22Rv1 (cell line): Measurements from ENCODE around the gene ELN.

Experiments used
- ZFX ChIP-seq: fragments of 450-650 bp; IDR thresholded peaks from 2 replicates; pipeline ENCODE4 v1.6.1; 2017; ENCODE audit warnings: antibody characterized with exemption, borderline replicate concordance
- TF ChIP-seq, protein P1 (sequence below): fragments of 450-650 bp; IDR thresholded peaks from 2 replicates; pipeline ENCODE4 v1.5.1; 2017; ENCODE audit warnings: mild to moderate bottlenecking

DNA sequence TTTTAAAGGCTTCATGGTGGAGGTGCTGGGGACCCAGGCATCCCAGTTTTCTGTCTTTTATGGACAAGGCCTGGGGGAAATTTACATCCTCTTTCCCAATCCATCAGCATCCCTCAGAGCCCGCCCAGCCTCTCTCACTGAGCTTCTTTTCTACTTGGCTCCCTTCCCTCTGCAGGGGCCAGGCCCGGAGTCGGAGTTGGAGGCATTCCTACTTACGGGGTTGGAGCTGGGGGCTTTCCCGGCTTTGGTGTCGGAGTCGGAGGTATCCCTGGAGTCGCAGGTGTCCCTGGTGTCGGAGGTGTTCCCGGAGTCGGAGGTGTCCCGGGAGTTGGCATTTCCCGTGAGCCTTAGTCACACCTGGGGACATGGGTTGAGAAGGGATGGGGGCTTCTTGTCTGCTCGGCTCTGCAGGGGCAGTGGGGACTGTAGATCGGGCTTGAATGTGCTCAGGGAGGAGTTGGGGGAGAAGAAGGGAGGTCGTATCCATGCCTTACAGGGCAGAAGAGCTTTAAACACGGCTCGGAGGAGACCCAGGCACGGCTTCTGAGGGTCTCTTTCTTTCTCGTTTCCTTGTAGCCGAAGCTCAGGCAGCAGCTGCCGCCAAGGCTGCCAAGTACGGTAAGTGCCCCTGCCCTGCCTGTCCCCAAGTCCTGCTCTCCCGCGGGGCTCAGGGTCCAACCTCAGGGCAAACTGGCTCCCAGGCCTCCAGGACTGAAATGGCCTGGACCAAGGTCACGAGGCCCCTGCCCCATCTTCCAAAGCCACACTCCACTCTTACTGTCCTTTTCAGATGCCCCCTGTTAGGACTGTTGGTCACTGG, 28.3 kb downstream of the ELN start:
- TF ChIP-seq, protein P1, sequence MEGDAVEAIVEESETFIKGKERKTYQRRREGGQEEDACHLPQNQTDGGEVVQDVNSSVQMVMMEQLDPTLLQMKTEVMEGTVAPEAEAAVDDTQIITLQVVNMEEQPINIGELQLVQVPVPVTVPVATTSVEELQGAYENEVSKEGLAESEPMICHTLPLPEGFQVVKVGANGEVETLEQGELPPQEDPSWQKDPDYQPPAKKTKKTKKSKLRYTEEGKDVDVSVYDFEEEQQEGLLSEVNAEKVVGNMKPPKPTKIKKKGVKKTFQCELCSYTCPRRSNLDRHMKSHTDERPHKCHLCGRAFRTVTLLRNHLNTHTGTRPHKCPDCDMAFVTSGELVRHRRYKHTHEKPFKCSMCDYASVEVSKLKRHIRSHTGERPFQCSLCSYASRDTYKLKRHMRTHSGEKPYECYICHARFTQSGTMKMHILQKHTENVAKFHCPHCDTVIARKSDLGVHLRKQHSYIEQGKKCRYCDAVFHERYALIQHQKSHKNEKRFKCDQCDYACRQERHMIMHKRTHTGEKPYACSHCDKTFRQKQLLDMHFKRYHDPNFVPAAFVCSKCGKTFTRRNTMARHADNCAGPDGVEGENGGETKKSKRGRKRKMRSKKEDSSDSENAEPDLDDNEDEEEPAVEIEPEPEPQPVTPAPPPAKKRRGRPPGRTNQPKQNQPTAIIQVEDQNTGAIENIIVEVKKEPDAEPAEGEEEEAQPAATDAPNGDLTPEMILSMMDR, result no peak
- TF ChIP-seq ZFX, result no peak
